ENCODE measurements around the gene BORCS5.
"Not testable (repeated sequence)": the region's sequence is repeated elsewhere in the genome, so short reads cannot be mapped to it uniquely, and the experiment has no call there.

Gene BORCS5

DNA sequence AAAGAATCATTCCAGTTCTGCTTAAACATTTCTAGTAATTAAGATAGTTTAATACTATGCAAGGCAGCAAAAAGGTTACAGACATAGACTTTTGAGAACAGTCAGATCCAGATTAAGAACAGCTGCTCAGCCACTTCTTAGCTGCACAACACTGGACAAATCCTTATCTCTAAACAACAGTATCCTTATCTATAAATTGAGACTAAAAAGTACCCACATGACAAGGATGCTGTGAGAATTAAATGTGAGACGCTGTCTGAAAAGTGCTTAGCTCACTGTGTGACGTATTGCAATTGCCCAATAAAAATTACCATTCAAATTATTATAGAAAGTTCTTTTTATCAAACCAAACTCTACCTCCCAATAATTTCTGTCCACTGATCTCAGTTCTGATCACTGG is 35.5 kb downstream of the BORCS5 start:
- DNase-seq (ENCODE audit: low read depth in 2 of 2), result no peak

DNA sequence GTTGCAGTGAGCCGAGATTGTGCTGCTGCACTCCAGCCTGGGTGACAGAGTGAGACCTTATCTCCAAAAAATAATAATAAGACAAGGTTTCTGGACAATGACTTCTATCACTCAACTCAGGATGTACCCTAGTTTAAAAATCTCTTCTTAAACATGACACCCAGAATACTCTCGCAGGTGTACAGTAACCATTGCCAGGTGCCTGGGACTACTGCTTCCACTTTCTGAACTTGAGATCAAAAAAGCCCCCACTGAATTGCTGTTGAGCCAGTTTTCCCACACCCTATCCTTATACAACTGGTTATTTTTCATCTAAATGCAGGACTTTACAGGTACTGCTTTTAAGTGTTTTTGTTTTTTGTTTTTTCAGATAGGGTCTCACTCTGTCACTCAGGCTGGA is 36.3 kb downstream of the BORCS5 start:
- DNase-seq (ENCODE audit: low read depth in 2 of 2), result no peak

DNA sequence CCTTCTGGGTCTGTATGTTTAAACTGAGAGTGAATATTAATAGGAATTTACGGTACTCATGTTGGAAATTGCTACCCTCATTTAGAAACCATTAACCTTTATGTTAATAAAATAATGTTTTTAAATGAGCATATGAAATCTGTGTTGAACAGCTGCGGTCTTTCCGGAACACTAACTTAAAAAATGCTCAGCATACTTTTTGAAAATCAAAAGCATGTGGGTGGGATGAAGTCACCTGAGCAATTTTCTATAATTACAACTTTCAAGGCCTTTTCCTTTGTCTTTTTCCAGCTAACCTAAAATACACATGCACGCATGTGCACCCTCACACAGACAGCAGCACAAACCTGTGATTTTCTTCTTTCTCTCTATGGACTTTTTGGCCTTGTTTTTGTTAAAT is 39.8 kb downstream of the BORCS5 start:
- no peak for DNase-seq (ENCODE audit: low read depth in 2 of 2)

DNA sequence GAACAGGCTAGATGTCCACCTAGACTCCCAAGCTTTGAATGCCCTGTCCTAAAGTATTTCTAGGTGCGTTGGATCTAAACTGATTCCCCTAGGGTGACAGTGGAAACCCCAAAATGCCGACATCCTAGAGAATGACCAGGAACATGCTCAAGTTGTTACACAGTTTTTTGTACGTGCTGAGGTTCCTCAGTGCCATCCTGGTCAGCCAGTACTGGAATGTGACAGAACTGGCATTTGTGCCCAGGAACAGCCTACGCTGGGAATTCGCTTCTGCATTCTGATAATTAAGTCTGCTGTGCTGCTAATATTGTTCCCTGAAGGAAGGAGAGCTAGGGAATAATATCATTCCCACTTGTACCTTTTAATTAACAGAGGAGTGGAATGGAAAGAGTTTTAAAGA is 40.3 kb downstream of the BORCS5 start:
- DNase-seq (ENCODE audit: low read depth in 2 of 2), result no peak

DNA sequence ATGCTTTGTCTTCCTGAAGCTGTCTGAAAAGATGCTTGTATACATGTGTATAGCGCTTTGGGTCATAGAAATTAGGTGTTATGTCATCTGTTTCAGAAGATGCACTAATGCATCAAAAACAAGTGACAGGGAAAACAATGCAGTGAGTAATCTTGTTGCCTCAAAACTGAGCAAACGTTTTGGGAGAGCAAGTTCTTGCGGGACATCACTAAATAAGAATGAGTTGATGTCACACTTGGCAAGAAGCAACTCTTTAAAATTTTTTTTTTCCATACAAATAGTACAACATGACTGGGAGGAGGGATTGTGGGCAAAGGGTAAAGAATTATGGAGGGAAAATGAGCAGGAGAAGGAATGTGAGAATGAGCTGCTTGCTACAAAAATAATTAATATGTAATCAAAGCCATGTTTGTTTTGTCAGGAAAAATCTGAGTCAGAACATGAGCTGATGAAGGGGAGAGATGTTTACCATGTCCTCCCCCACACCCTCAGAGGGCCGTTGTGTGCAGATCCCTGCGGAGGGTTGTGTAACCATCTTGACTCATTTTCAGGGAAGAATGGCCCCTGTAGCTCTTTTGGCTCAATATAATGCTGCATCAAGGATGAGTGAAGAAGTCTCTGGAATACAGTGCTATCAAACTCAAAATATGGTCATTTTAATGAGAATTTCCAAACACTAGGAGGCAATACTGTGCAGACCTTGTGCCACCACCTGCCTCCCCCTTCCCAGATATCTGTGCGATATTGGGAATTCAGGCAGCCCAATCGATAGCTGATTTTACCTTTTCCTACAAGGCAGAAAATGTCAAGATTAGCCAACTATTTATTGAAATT is 41.4 kb downstream of the BORCS5 start:
- no peak for DNase-seq (ENCODE audit: low read depth in 2 of 2)

DNA sequence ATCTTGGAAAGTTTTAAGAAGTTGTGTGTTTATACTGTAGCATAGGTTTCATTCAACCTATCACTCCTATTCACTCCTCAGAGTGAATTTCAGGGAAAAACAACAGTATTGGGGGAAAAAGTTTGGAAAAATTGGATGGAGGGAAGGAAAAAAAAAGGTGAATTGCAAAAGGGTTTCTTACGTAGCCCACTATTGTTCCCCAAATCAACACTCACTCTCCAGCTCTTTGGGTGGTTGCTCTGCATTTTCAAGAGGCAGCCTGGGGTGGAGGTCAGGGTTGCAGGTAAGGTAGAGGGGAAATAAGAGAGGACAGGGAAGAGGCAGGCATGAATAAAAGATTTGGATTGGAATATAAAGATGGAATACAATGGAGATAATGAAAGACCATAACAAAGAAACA is 42.3 kb downstream of the BORCS5 start:
- no peak for DNase-seq (ENCODE audit: low read depth in 2 of 2)

DNA sequence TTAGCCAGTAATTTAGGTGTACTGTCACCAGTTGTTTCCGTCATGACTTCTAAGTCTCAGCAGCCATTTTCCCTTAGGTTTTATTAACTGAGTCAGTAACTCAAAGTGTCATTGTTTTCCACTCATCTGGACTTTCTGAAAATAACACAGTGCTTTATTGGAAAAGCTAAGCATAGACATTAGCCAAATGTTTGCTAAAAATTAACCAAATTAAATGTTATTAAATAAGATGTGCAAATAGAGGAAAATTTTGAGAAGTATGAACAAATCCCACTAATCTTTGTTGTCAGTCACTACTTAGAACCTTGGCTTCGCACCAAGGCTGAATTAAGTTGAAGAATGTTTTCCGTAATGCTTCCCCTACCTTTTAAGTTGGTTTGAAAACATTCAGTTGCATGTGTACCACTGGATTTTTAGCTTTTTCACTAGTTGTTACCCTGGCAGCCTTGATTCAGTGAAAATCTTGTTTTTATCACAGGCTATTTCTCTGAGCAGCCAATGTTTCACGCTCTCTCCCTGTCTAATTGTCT is 43.0 kb downstream of the BORCS5 start:
- no peak for DNase-seq (ENCODE audit: low read depth in 2 of 2)

DNA sequence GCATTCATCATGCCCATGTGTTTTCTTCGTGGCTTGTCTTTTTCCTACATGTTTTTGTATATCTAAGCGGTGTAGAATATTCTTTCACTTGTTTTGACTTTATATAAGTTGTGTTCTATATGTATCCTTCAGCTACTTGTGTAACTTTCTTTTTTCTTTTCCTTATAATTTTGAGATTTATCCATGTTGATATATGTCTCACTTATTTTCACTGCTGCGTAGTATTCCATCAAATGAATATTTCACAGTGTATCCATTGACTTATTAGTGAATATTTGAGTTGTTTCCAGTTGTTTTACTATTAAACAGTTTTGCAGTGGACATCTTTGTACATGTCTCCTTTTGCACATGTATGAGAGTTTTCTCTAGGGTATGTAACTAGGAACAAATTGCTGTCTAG is 43.9 kb downstream of the BORCS5 start:
- no peak for DNase-seq (ENCODE audit: low read depth in 2 of 2)

DNA sequence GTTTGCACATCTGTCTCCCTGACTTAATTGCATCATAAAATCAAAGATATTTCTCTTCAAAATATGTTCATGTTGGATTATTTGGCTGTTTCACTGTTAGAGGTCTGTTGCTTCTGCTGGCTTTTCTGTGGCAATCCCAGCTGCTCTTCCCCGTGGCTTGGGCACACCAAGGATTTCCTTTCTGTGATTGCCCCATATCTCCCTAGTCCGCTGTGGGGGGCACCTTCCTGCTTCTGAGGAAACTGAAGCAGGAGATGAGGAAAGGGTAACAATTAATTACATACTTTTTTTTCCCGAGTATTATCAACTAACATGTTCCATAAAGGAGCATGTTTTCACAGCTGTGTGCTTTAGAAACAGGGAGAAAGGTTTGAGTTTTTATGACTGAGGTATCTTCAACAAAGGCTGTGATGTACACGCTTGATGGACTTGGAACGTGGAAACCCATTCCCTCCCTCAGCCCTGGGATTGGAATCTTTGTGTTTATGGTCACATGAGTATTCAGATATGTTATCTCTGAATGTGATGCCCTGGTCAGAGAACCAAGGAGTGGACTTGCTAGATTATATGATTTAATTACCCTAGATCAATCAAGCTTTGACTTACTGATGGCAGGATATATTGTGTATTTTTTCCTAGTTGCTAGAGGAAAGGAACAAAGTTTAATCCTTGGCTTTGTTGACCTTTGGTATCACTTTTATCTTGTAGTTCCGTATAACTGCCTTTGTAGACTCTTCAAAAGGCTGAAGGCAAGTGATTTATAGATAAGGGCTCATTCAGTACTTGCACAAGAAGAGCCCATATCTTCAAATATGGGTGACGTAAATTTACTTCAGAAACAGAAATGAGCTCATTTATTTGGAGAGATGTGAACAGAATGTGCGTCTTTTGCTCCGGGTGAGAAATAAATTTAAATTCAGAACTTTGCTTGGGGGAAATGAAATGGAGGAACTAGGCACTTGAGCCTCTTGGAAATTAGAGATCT is 46.7 kb downstream of the BORCS5 start:
- DNase-seq (ENCODE audit: low read depth in 2 of 2), result no peak

DNA sequence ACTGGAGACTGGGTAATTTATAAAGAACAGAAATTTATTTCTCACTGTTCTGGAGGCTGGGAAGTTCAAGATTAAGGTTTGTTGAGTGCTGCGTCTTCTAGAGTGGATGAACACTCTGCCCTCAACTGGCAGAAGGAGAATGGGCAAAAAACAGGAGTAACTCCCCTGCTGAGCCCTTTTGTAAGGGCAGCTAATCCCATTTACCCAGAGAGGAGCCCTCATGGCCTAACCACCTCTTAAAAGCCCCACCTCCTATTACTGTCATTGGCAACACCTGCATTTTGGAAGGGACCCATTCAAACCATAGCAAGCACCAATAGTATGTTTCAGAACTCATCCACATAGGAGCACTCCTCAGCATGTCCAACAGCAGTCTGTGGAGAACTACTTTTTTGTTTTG is 47.4 kb downstream of the BORCS5 start:
- DNase-seq (ENCODE audit: low read depth in 2 of 2), result no peak

DNA sequence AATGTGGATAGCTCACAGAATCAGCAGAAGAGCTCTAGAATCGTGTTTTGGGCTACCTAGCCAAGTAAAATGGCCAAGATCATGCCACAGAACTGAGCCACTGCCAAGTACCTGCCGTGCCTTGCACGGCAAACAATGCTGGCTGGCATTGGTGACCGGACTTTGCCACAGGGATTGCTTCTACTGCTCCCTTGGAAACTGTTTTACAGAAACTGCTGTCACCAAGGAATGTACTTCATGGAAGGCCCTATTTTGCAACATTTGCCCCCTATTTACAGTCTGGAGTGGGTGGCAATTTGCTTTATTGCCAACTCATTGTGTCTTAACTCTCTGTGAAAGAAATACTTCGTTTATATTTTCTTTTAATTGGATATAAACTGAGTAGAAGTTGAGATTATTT is 49.0 kb downstream of the BORCS5 start:
- no peak for DNase-seq (ENCODE audit: low read depth in 2 of 2)

DNA sequence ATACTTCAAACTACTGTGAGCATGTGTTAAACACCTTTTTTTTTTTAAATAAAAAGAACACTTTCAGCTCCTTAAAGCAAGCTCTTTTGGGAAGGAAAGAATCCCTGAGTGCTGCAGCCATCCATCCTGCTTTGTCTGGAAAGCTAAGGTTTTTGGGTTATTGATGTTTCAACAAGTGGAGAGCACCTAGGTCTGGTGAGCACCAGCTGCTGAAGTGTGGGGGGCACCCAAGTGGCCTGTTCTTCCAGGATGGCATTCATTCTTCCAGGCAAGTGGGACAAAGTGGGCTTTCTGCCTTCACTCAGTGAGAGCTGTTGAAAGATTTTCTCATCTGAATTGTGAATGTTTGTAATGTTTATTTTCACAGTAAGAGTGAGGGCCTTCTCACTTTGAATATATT is 49.9 kb downstream of the BORCS5 start:
- DNase-seq (ENCODE audit: low read depth in 2 of 2), result no peak

DNA sequence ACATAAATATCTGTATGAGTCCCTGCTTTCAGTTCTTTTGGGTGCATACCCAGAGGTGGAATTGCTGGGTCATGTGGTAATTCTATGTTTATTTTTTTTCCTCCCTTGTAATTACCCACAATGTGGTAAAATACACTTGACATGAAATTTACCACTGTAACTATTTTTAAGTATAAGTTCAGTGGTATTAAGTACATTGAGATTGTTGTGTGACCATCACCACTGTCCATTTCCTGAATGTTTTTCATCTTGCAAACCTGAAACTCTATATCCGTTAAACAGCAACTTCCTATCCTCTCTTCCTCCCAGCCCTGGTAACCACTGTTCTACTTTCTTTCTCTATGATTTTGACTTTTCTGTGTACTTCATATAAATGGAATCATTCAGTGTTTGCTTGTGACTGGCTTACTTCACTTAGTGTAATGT is 51.4 kb downstream of the BORCS5 start:
- DNase-seq (ENCODE audit: low read depth in 2 of 2), result no peak

DNA sequence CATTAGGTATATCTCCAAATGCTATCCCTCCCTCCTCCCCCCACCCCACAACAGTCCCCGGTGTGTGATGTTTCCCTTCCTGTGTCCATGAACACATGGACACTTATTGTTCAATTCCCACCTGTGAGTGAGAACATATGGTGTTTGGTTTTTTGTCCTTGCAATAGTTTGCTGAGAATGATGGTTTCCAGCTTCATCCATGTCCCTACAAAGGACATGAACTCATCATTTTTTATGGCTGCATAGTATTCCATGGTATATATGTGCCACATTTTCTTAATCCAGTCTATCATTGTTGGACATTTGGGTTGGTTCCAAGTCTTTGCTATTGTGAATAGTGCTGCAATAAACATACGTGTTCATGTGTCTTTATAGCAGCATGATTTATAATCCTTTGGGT is 52.5 kb downstream of the BORCS5 start:
- DNase-seq (ENCODE audit: low read depth in 2 of 2), result not testable (repeated sequence)

DNA sequence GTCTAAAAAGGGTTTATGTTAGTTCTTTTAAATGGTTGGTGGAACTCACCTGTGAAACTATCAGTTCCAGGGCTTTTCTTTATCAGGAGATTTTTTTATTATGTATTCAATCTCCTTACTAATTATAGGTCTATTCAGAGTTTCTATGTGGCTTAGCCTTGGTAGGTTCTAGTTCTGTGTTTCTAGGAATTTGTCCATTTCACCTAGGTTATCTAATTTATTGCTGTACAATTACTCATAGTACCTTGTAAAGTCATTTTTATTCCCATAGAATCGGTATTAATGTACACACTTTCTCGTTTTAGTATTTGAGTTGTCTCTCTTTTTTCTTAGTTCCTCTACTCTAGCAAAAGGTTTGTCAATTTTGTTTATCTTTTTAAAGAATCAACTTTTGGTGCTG is 59.0 kb downstream of the BORCS5 start:
- DNase-seq (ENCODE audit: low read depth in 2 of 2), result no peak

DNA sequence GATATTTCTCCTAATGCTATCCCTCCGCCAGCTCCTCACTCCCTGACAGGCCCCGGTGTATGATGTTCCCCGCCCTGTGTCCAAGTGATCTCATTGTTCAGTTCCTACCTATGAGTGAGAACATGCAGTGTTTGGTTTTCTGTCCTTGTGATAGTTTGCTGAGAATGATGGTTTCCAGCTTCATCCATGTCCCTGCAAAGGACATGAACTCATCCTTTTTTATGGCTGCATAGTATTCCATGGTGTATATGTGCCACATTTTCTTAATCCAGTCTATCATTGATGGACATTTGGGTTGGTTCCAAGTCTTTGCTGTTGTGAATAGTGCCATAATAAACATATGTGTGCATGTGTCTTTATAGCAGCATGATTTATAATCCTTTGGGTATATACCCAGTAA is 62.3 kb downstream of the BORCS5 start:
- DNase-seq (ENCODE audit: low read depth in 2 of 2), result not testable (repeated sequence)

DNA sequence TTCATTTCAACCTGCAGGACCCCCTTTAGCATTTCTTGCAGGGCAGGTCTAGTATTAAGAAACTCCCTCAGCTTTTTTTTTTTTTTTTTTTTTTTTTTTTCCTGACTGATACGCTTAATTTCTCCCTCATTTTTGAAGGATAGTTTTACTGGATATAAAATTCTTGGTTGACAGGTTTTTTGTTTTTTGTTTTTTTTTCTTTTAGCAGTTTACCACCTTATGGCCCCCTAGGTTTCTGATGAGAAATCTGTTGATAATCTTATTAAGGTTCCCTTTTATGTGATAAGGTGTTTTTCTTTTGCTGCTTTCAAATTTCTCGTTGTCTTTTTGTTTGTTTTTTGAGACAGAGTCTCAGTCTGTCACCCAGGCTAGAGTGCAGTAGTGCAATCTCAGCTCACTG is 66.5 kb downstream of the BORCS5 start:
- no peak for DNase-seq (ENCODE audit: low read depth in 2 of 2)

DNA sequence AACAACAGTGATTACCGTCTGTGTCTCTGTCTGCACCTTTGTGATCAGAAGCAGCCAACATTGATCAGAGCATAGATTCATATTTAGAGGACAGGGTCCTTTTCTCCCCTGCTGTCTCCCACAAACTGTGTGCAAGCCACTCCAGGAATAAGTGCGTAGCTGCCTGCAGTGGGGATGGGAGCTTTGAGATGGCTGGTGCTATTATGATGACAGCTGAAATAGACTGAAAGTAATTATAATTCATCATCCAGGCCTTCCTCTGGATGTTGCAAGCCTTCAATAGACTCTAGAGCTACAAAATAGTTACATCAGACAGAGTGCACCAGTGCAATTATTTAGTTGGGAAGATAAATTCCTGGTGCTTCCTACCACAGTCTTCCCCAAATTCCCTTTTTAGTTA is 68.1 kb downstream of the BORCS5 start:
- no peak for DNase-seq (ENCODE audit: low read depth in 2 of 2)

DNA sequence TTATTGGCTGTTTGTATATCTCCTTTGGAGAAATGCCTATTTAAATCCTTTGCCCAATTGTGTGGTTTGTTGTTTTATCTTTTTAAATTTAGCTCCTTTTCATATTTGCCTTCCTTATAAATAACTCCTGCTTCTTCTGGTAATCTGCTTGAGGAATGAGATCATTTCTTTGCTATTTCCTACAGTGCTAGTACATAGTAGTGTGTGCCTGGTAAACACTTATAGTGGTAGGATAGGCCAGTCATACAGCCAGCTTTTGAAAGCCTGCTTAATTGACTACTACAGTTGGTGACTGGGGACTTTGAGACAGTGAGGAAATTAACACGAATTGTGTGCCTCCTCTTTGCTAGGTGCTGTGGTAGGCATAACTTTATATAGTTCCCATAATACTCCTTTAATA is 68.7 kb downstream of the BORCS5 start:
- no peak for DNase-seq (ENCODE audit: low read depth in 2 of 2)

DNA sequence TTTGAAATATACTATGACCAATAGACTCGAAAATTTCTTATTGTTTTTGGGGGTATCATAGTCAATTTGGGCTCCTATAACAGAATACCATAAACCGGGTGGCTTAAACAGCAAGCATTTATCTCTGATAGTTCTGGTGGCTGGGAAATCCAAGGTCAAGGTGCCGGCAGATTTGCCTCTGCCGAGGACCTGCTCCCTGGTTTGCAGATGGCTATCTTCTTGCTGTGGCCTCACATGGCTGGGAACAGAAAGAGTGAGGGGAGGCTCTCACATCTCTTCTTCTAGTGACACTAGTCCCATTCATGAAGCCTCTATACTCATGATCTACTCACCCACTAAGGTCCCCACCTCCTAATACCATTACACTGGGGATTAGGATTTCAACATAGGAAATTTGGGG is 70.7 kb downstream of the BORCS5 start:
- DNase-seq (ENCODE audit: low read depth in 2 of 2), result no peak

DNA sequence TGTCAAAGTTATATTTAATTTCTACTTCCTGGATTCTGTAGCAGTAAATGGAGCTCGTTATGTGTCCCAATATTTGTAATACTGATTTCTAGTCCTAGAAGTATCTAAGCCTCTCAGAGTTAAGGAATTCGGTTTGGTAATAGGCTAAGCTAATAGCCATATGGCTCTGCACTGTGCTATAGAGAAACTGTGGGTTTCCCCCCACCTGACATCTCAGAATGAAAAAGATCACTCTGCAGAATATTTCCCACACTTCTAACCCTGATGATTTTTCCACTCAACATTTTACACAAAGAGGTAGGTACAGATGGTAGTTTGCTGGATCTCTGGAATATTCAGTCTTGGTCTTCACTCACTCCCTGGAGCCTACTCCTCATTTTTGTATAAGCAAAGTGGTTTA is 71.2 kb downstream of the BORCS5 start:
- no peak for DNase-seq (ENCODE audit: low read depth in 2 of 2)

DNA sequence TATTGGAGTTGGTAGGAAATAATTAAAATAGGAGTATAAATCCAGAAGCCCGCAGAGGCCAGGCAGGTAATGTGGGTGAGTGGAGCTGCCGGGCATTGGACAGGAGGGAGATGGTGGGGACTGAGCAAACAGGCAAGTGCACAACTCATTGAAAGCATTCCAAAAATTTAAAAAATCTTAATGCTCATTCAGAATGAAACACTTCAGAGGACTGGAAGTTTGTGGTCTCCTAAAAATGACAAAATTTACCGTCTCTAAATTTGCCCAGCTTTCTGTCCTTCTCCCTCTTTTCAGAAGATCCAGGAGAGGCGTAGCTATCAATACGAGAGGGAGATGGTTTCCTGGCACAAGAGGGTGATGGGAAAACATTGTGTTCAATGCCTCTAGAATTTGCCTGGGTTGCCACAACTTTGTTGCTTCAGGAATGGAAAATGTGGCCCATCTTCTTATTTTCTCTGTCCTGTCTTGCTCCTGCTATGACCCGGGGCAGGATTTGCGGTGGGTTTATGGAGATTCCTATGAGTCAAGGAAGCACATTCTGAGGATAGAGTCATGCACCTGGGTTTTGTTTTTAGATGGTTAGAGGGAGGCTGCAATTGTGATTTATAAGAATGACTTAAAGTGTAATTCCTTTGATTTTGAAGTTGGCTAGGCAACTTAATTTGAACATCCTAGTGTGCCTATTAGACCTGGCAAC is 72.2 kb downstream of the BORCS5 start:
- no peak for DNase-seq (ENCODE audit: low read depth in 2 of 2)

All from activated CD8-positive, alpha-beta memory T cell treated with anti-CD3 and anti-CD28 coated beads for 4 hours (primary cell).